CD4-positive, CD25-positive, alpha-beta regulatory T cell (primary cell): ENCODE data around the gene FXYD5. TPM values are rescaled to one million over a fixed set of nuclear protein-coding genes. Genes with fewer than 3 reads are reported as not detected.
A peak's percentile ranks its signal among the peaks of the same experiment; 100 is the strongest.

ENCODE experiments used
- ATAC-seq, 2 donors: fragments of 150-1000 bp; cut with Tn5 transposase; one replicate each; pipeline ENCODE4 v1.10.0; 2021; ENCODE audit warnings: low read depth in 2 of 2, moderate number of reproducible peaks in 2 of 2, moderate library complexity in 1 of 2
- DNase-seq, 3 donors: peaks; one replicate each; pipeline versions ENCODE4 v3.0.0 to v3.0.0-alpha.2; 2012 to 2022; ENCODE audit warnings: mixed read lengths in 1 of 3
- H3K27ac ChIP-seq: one replicate; pipeline ENCODE4 v1.7.0; 2013; ENCODE audit warnings: mild to moderate bottlenecking, low read length; ENCODE audit not compliant: insufficient read depth, poor library complexity, severe bottlenecking
- H3K27me3 ChIP-seq: one replicate; pipeline ENCODE4 v1.7.0; 2013; ENCODE audit warnings: low read length; ENCODE audit not compliant: control insufficient read depth, insufficient read depth
- H3K36me3 ChIP-seq: one replicate; pipeline ENCODE4 v1.7.0; 2013; ENCODE audit warnings: mild to moderate bottlenecking, low read length, moderate library complexity; ENCODE audit not compliant: control insufficient read depth, insufficient read depth
- H3K4me1 ChIP-seq: 2 replicates; pipeline ENCODE4 v1.7.0; 2013; ENCODE audit warnings: mild to moderate bottlenecking, low read length; ENCODE audit not compliant: insufficient read depth, control insufficient read depth, poor library complexity, severe bottlenecking
- H3K4me3 ChIP-seq: one replicate; pipeline ENCODE4 v1.7.0; 2013; ENCODE audit warnings: low read depth, mild to moderate bottlenecking, low read length, moderate library complexity
- H3K9me3 ChIP-seq, 2 experiments: 1 replicate in 1 of 2; 2 replicates in 1 of 2; pipeline ENCODE4 v1.7.0; 2013; ENCODE audit warnings: low read length in 2 of 2, mild to moderate bottlenecking in 1 of 2, moderate library complexity in 1 of 2; ENCODE audit not compliant: control insufficient read depth in 2 of 2
- H3K27ac Mint-ChIP-seq, 3 donors: one replicate each; pipeline ENCODE4 v1.8.0; 2020 to 2022; ENCODE audit warnings: mild to moderate bottlenecking in 3 of 3, mixed read lengths in 3 of 3, moderate library complexity in 2 of 3
- H3K27me3 Mint-ChIP-seq: one replicate; pipeline ENCODE4 v1.8.0; 2022; ENCODE audit warnings: mild to moderate bottlenecking, mixed read lengths
- H3K36me3 Mint-ChIP-seq: one replicate; pipeline ENCODE4 v1.8.0; 2020; ENCODE audit warnings: mixed read lengths
- H3K4me1 Mint-ChIP-seq, 4 donors: one replicate each; pipeline ENCODE4 v1.8.0; 2020 to 2022; ENCODE audit warnings: mixed read lengths in 4 of 4, mild to moderate bottlenecking in 1 of 4
- H3K4me3 Mint-ChIP-seq, 4 donors: one replicate each; pipeline ENCODE4 v1.8.0; 2020 to 2022; ENCODE audit warnings: mild to moderate bottlenecking in 4 of 4, mixed read lengths in 4 of 4, moderate library complexity in 3 of 4
- H3K9me3 Mint-ChIP-seq, 7 donors: one replicate each; pipeline ENCODE4 v1.8.0; 2020 to 2022; ENCODE audit warnings: mixed read lengths in 7 of 7, mild to moderate bottlenecking in 3 of 7, moderate library complexity in 2 of 7
- polyA plus RNA-seq, 4 donors: library from polyadenylated mRNA; unstranded; fragments of 300-500 nt; fragmentation: Illumina TruSeq; gene quantifications; one replicate each; pipeline ENCODE4 v1.2.3, GENCODE V29; 2021
- total RNA-seq: library from RNA; stranded (reverse); gene quantifications from one replicate; pipeline ENCODE4 v1.2.3, GENCODE V29; 2022

FXYD5 gene
- total and polyA plus RNA-seq, 5 donors from 2014 or later = 465 to 575 (median 490) TPM

DNA sequence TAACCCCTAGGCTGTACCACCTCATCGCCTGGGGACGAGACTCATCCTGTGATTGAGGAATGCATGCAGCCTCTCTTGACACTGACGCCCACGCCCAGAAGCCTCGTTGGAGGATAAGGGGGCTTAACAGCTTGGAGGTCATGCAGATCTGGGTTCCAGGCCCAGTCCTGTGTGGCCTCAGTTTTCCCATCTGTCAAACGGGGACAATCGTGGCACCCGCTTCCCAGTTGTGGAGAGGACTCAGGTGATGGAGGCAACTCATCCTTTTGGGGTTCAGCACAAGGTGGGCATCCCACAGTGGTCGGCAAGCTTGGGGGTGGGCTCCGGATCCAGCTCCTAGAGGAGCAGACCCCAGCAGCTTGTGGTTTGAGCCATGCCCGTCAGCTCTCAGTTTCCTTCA is 18.3 kb upstream of the FXYD5 start:
- H3K27ac ChIP-seq = no peak overlapping the region
- H3K9me3 ChIP-seq = no peaks in the 10 kb centered on the region
- ATAC-seq (no peak), DNase-seq (no peak)
- peaks cover 0 to 14% (median 10%) of the 10 kb centered on the region in 4 donors for H3K4me1 Mint-ChIP-seq
- H3K36me3 Mint-ChIP-seq = no peaks in the 10 kb centered on the region
- H3K4me3 Mint-ChIP-seq = no peak overlapping the region
- H3K27ac Mint-ChIP-seq = no peak overlapping the region
- H3K4me1 ChIP-seq = peaks cover 9% of the 10 kb centered on the region
- peaks cover 0 to 11% (median 0%) of the 10 kb centered on the region in 7 donors for H3K9me3 Mint-ChIP-seq
- no peaks in the 10 kb centered on the region for H3K36me3 ChIP-seq
- no peak overlapping the region for H3K4me3 ChIP-seq
- H3K27me3 Mint-ChIP-seq = no peaks in the 10 kb centered on the region
- no peaks in the 10 kb centered on the region for H3K27me3 ChIP-seq

- Histone ChIP-seq H3K4me3 (no peak overlapping the region), H3K27me3 (no peaks in the 10 kb centered on the region), H3K9me3 (no peaks in the 10 kb centered on the region), H3K27ac (no peak overlapping the region), H3K4me1 (peaks cover 18% of the 10 kb centered on the region), H3K36me3 (no peaks in the 10 kb centered on the region)
- H3K36me3 Mint-ChIP-seq = no peaks in the 10 kb centered on the region
- peaks cover 9% of the 10 kb centered on the region for H3K27me3 Mint-ChIP-seq
- ATAC-seq (no peak), DNase-seq (no peak)
- peaks cover 6 to 22% (median 18%) of the 10 kb centered on the region in 4 donors for H3K4me1 Mint-ChIP-seq
- H3K27ac Mint-ChIP-seq = no peak overlapping the region
- no peak overlapping the region for H3K4me3 Mint-ChIP-seq
- H3K9me3 Mint-ChIP-seq = peaks cover 0 to 11% (median 0%) of the 10 kb centered on the region in 7 donors
These were observed 17.4 kb upstream of the FXYD5 start for GRCh38 chr19:35136977-35137702.

GRCh38 chr19:35138305-35138892 is 16.1 kb upstream of the FXYD5 start, which contains the start of gene FXYD1:
Gene FXYD1 (plus strand): TSS chr19:35138824. CDS start chr19:35140080, 1,256 bp downstream.
- Mint-ChIP-seq H3K36me3 (no peaks in the 10 kb centered on the region), H3K4me3 (peak within 1 kb of the TSS in 2 of 4 donors; percentile 29 to 33), H3K9me3 (peaks cover 0 to 1% (median 0%) of the 10 kb centered on the region in 7 donors), H3K4me1 (peaks cover 6 to 29% (median 17%) of the 10 kb centered on the region in 4 donors), H3K27ac (no peak within 1 kb of the TSS), H3K27me3 (peaks cover 9% of the 10 kb centered on the region)
- H3K4me3 ChIP-seq = no peak within 1 kb of the TSS
- no peaks in the 10 kb centered on the region for H3K36me3 ChIP-seq
- no peaks in the 10 kb centered on the region for H3K9me3 ChIP-seq
- H3K27me3 ChIP-seq = no peaks in the 10 kb centered on the region
- no peak within 1 kb of the TSS for H3K27ac ChIP-seq
- ATAC-seq (no peak), DNase-seq (no peak)
- peaks cover 29% of the 10 kb centered on the region for H3K4me1 ChIP-seq

DNA sequence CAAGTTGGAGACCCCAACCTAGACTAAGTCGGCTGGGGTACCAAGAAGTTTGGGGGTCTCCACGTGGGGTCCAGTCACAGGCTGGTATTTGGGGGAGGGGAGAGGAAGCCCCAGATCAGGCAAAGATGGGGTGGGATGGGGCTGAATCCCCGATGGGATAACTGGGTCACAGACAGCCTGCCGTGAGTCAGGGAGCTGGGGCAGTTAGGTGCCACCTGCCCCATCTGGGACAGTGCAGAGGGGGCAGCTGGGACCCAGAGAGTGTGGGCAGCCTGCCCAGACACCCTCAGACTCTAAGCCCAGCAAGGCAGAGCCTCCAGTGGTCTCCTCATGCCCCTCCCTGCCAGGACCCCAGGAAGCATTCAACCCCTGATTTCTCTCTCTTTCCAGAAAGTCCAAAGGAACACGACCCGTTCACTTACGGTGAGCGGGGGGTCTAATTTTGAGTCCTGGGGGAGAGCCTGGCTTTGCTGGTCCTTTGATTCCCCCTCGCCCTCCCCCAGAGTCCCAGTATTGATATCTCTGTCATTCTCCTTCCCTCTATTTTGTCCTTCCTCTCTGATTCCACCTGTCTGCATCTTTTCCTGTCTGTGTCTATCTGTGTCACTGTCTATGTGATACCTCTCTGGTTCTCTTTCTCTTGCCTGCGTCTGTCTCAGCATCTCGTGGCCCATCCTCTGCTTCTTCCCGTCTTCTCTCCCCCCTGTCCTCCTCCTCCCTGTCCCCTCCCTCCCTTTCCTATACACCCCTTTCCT is 14.2 kb upstream of the FXYD5 start:
- peaks cover 43% of the 10 kb centered on the region for H3K4me1 ChIP-seq
- DNase-seq (no peak), ATAC-seq (no peak)
- H3K4me3 ChIP-seq = no peak overlapping the region
- H3K36me3 Mint-ChIP-seq = no peaks in the 10 kb centered on the region
- peak overlapping the region in 3 of 4 donors; percentile 70 to 88 (median 73) for H3K4me3 Mint-ChIP-seq
- H3K27ac ChIP-seq = no peak overlapping the region
- no peaks in the 10 kb centered on the region for H3K9me3 Mint-ChIP-seq
- H3K4me1 Mint-ChIP-seq = peaks cover 6 to 47% (median 22%) of the 10 kb centered on the region in 4 donors
- H3K27me3 ChIP-seq = no peaks in the 10 kb centered on the region
- no peaks in the 10 kb centered on the region for H3K36me3 ChIP-seq
- peak overlapping the region; percentile 74 to 95 (median 84) for H3K27ac Mint-ChIP-seq
- peaks cover 9% of the 10 kb centered on the region for H3K27me3 Mint-ChIP-seq
- no peaks in the 10 kb centered on the region for H3K9me3 ChIP-seq

DNA sequence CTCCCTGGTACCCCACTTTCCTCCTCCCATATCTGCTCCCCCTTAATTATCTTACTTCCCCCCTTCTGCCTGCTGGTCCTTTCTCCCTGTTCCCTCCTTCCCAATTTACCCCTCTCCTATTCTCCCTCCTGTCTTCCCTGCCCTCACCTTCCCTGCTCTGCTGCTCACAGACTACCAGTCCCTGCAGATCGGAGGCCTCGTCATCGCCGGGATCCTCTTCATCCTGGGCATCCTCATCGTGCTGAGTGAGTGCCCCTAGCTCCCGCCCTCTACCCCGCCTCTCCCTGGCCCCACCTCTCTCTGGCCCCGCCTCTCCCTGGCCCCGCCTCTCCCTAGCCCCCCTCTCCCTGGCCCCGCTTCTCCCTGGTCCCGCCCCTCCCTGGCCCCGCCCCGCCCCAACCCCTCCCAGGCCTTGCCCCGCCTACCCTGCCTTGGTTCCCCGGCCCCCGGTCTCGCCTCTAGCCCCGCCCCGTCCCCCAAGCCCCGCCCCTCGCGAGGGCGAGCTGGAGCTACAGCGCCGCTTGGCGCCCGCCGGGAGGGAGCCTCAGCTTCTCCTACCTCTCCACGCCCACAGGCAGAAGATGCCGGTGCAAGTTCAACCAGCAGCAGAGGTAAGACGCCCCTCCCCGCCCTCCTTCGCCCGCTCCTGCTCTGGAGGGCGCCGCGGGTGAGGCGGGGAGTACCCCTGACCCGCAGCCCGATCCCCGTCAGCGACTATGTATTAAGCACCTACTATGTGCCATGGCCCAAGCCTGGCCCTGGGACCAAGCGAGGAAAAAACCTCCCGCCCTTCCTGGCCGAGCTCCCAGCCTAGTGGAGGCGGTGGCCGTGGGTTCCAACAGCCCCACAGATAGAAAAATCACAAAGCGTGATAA is 13.3 kb upstream of the FXYD5 start:
- Mint-ChIP-seq H3K27me3 (peaks cover 9% of the 10 kb centered on the region), H3K36me3 (no peaks in the 10 kb centered on the region), H3K4me1 (peaks cover 6 to 41% (median 20%) of the 10 kb centered on the region in 4 donors), H3K9me3 (no peaks in the 10 kb centered on the region), H3K27ac (peak overlapping the region; percentile 24 to 95 (median 91)), H3K4me3 (peak overlapping the region; percentile 88 to 96 (median 90))
- H3K27me3 ChIP-seq = no peaks in the 10 kb centered on the region
- ATAC-seq (peak; percentile 84 to 85), DNase-seq (peak; percentile 90 to 92 (median 92))
- H3K4me3 ChIP-seq = peak overlapping the region; percentile 64
- no peaks in the 10 kb centered on the region for H3K36me3 ChIP-seq
- peak overlapping the region; percentile 29 for H3K27ac ChIP-seq
- no peaks in the 10 kb centered on the region for H3K9me3 ChIP-seq
- H3K4me1 ChIP-seq = peaks cover 43% of the 10 kb centered on the region

DNA sequence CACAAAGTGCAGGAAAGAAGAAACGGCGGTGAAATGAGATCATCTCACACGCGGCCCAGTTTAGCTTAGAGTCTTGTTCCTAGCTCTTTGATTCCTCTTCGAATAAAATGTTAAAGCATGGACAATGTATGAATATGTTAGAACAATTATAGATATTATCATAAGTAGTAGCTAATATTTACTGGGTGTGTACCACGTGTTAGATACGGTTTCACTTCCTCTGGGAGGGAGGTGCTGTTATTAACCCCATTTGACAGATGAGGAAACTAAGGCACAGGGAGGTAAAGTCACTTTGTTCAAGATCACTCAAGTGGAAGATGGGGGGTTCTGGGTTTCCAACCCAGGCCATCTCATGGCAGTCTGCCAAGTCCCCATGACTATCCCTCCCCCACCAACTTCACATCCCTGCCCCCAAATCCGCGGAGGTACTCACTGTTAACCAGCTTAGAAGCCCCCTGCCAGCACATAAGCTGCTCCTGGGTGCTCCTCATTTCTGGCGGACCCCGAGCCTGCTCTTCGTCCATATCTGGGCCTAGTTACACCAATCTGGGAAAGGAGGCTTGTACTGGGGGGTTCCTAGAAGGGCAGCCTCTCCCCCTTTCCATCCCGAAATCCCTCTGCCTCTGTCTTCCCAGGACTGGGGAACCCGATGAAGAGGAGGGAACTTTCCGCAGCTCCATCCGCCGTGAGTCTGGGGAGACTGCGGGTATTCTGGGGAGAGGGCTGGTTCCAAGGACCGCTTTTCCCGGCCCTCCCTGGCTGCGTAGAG is 12.5 kb upstream of the FXYD5 start:
- DNase-seq (peak in 2 of 3 donors; percentile 17 to 40), ATAC-seq (peak in 1 of 2 donors; percentile 0)
- no peaks in the 10 kb centered on the region for H3K9me3 ChIP-seq
- peak overlapping the region; percentile 63 to 95 (median 91) for H3K27ac Mint-ChIP-seq
- H3K4me1 ChIP-seq = peaks cover 43% of the 10 kb centered on the region
- peak overlapping the region; percentile 64 for H3K4me3 ChIP-seq
- H3K4me3 Mint-ChIP-seq = peak overlapping the region; percentile 88 to 96 (median 90)
- H3K36me3 ChIP-seq = no peaks in the 10 kb centered on the region
- H3K27me3 Mint-ChIP-seq = peaks cover 9% of the 10 kb centered on the region
- H3K9me3 Mint-ChIP-seq = no peaks in the 10 kb centered on the region
- H3K27ac ChIP-seq = peak overlapping the region; percentile 29
- H3K27me3 ChIP-seq = no peaks in the 10 kb centered on the region
- peaks cover 6 to 41% (median 21%) of the 10 kb centered on the region in 4 donors for H3K4me1 Mint-ChIP-seq
- no peaks in the 10 kb centered on the region for H3K36me3 Mint-ChIP-seq
